HepG2 (cell line): Measurements from ENCODE around the gene MAMLD1. TPM values are rescaled to one million over a fixed set of nuclear protein-coding genes. Genes with fewer than 3 reads are reported as not detected.

Experiments used
- ATAC-seq: fragments of 200-7000 bp; cut with Tn5 transposase; 3 replicates; pipeline ENCODE4 v1.9.1; 2020; ENCODE audit warnings: mild to moderate bottlenecking, moderate library complexity
- BruUV-seq: library from RNA; stranded (reverse); fragments of 400-500 nt; replicated peaks from 2 replicates; lab custom pipeline; 2021; lab: Mats Ljungman, UMichigan
- CTCF ChIA-PET: fragments of 300-600 bp; formaldehyde crosslinking; extraction: SDS; loops from one replicate; lab custom pipeline; 2021; ENCODE audit warnings: low total read pairs, inconsistent platforms, low intra/inter-chr PET ratio; lab: Yijun Ruan, JAX
- POLR2A ChIA-PET: fragments of 350-600 bp; sonication (Branson Sonifier 250); formaldehyde crosslinking; loops from one replicate; lab custom pipeline; 2020; ENCODE audit warnings: antibody characterized with exemption, inconsistent platforms; lab: Yijun Ruan, JAX
- DNase-seq: peaks from one replicate; pipeline ENCODE4 v3.0.0-alpha.2; 2015; ENCODE audit warnings: low spot score
- FAIRE-seq: peaks from 3 replicates; lab custom pipeline; 2011; peaks lifted over from hg19 to GRCh38; lab: Jason Lieb, UNC
- H2AFZ ChIP-seq: one replicate; pipeline ENCODE4 v1.6.1; 2011; ENCODE audit warnings: low read length, inconsistent platforms
- H3K27ac ChIP-seq: fragments of 300-600 bp; 3 replicates; pipeline ENCODE4 v1.8.0; 2011; ENCODE audit warnings: mixed run types, mild to moderate bottlenecking, mixed read lengths, low read length, inconsistent platforms; ENCODE audit not compliant: insufficient read depth; ENCODE audit errors: extremely low read length
- H3K27me3 ChIP-seq, 2 experiments: fragments of 200-600 bp in 1 of 2; 2 replicates in 1 of 2; 3 replicates in 1 of 2; pipeline versions ENCODE4 v1.6.0 to v1.8.0; 2011; ENCODE audit warnings: low read length in 2 of 2, mild to moderate bottlenecking in 2 of 2, moderate library complexity in 2 of 2, inconsistent platforms in 1 of 2; ENCODE audit not compliant: insufficient read depth in 2 of 2, control insufficient read depth in 1 of 2
- H3K36me3 ChIP-seq, 2 experiments: fragments of 200-600 bp in 1 of 2; replicated peaks in 1 of 2; 2 replicates in 1 of 2; 3 replicates in 1 of 2; pipeline versions ENCODE4 v1.5.1 to v1.8.0; 2011; ENCODE audit warnings: low read length in 2 of 2, inconsistent platforms in 1 of 2; ENCODE audit not compliant: insufficient read depth in 2 of 2, control insufficient read depth in 1 of 2
- H3K4me1 ChIP-seq: 2 replicates; pipeline ENCODE4 v1.5.1; 2012; ENCODE audit warnings: low read length, inconsistent platforms; ENCODE audit not compliant: insufficient read depth
- H3K4me2 ChIP-seq: 2 replicates; pipeline ENCODE4 v1.6.0; 2011; ENCODE audit warnings: low read depth, low read length, inconsistent platforms
- H3K4me3 ChIP-seq, 3 experiments: fragments of 200-600 bp in 1 of 3; sonication (generic), shearing (Covaris generic) in 1 of 3; replicated peaks in 1 of 3; 2 replicates each; pipeline ENCODE4 v1.5.1; 2011 to 2016; ENCODE audit warnings: low read length in 3 of 3, inconsistent platforms in 2 of 3, low read depth in 2 of 3, mild to moderate bottlenecking in 2 of 3, control low read depth in 1 of 3, mixed read lengths in 1 of 3; ENCODE audit not compliant: insufficient read depth in 1 of 3
- H3K79me2 ChIP-seq: one replicate; pipeline ENCODE4 v1.6.1; 2011; ENCODE audit warnings: low read length, inconsistent platforms; ENCODE audit not compliant: insufficient read depth
- H3K9ac ChIP-seq: 2 replicates; pipeline ENCODE4 v1.6.0; 2011; ENCODE audit warnings: mild to moderate bottlenecking, low read depth, low read length, inconsistent platforms; ENCODE audit not compliant: insufficient read depth
- H3K9me3 ChIP-seq: 2 replicates; pipeline ENCODE4 v1.5.1; 2012; ENCODE audit warnings: mild to moderate bottlenecking, low read length
- H4K20me1 ChIP-seq: 2 replicates; pipeline ENCODE4 v1.6.0; 2011; ENCODE audit warnings: inconsistent platforms, mild to moderate bottlenecking, low read length, moderate library complexity; ENCODE audit not compliant: insufficient read depth
- ATF7-NPFF ChIP-seq: sonication (generic); formaldehyde crosslinking; IDR thresholded peaks from 2 replicates; pipeline ENCODE4 v1.8.1; 2023; ENCODE audit warnings: mild to moderate bottlenecking, low read depth, missing genetic modification reagents, moderate library complexity
- SMC3 ChIP-seq: IDR thresholded peaks from 2 replicates; pipeline ENCODE4 v1.6.1; 2011; ENCODE audit warnings: low read length, improper control_type of control experiment
- STAG1 ChIP-seq: sonication (generic); formaldehyde crosslinking; IDR thresholded peaks from 2 replicates; pipeline ENCODE4 v1.4.0; 2020; ENCODE audit warnings: missing genetic modification reagents
- THYN1 ChIP-seq: sonication (generic); formaldehyde crosslinking; IDR thresholded peaks from 2 replicates; pipeline ENCODE4 v1.8.1; 2023; ENCODE audit warnings: low read depth, mild to moderate bottlenecking, moderate library complexity, missing genetic modification reagents, borderline replicate concordance
- ZFP62 ChIP-seq: sonication (generic); formaldehyde crosslinking; IDR thresholded peaks from 2 replicates; pipeline ENCODE4 v1.4.0; 2020; ENCODE audit warnings: missing genetic modification reagents
- ZNF235 ChIP-seq: sonication (generic); formaldehyde crosslinking; IDR thresholded peaks from 2 replicates; pipeline ENCODE4 v1.8.1; 2023; ENCODE audit warnings: mild to moderate bottlenecking, missing genetic modification reagents, borderline replicate concordance
- WGBS: methylation state at CpG from one replicate; pipeline ENCODE4 v1.1.6; 2017; ENCODE audit warnings: low lambda C conversion rate; 5-methylcytosine and 5-hydroxymethylcytosine counted together
- in situ Hi-C: cut with HindIII; loops from 2 replicates; pipeline ENCODE4 v1.10.0; 2017; ENCODE audit warnings: low pct_unique_long_range_greater_than_20kb; ENCODE audit not compliant: extremely low pct_ligation_motif_present
- intact Hi-C: fragments of 100-400 bp; cut with micrococcal nuclease; formaldehyde crosslinking; loops from one replicate; pipeline ENCODE4 v1.10.0; 2022; ENCODE audit not compliant: unreplicated experiment
- polyA plus RNA-seq, 8 experiments: library from polyadenylated mRNA; depleted of rRNA in 3 of 8; stranded (reverse) in 7 of 8; unstranded in 1 of 8; fragments of >200 nt; fragmentation: Illumina TruSeq in 4 of 8; extraction: Trizol in 4 of 8; gene quantifications; 2 replicates each; pipeline versions ENCODE4 v1.2.1 to v1.2.3, GENCODE V29; 2011 to 2016; ENCODE audit warnings: low read depth in 4 of 8, missing spikeins in 1 of 8, mixed read lengths in 1 of 8; ENCODE audit not compliant: insufficient read depth in 1 of 8
- total RNA-seq, 5 experiments: library from RNA; depleted of rRNA; stranded (reverse); fragments of >200 nt; fragmentation: Illumina TruSeq; extraction: Trizol; gene quantifications; 2 replicates each; pipeline ENCODE4 v1.2.3, GENCODE V29; 2016; ENCODE audit warnings: low read depth in 1 of 5
- TF ChIP-seq, protein P1 (sequence below): sonication (generic); formaldehyde crosslinking; IDR thresholded peaks from 2 replicates; pipeline ENCODE4 v1.5.0; 2020; ENCODE audit warnings: mild to moderate bottlenecking, missing genetic modification reagents, moderate library complexity
- TF ChIP-seq, protein P2 (sequence below): sonication (generic); formaldehyde crosslinking; IDR thresholded peaks from 2 replicates; pipeline ENCODE4 v1.9.0; 2021; ENCODE audit warnings: mild to moderate bottlenecking, missing genetic modification reagents

Gene MAMLD1
- total and polyA plus RNA-seq, 2 of the 13 experiments (the other 11 are each of a cell fraction or from before 2014, with no cell fraction given) = not detected

DNA sequence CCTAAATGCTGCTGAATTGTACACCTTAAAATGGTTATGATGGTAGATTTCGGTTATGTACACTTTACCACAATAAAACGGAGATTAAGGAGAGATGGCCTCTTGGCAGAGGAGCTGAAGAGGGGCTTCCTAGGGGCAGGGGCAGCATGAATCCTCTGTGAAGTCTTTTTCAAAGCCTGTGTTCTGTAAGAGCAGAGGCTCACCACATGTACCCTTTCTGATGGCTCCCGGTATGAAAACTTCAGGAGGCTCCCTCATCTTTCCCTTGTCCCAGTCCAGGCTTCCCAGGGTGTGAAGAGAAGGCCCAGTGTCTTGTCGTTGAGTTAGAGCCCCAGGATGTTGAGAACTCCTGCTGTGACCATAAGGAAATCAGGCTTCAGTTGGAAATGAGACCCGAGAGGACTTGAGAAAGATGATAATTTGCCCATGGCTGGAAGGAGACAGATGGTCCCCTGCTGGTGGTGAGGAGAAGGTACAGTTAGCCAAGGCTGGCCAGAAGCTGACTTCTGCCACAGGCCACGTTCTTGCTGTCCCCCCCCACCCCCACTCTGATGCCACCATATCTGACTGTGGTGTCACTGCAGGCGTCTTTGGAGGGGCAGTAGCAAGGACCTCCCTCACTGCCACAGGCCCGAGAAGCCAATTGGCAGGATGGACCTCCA is 173.5 kb downstream of the MAMLD1 start:
- in situ Hi-C loops (no loop called here), intact Hi-C loops (no loop called here)
- ATAC-seq (peak; percentile 78), DNase-seq (no peak), FAIRE-seq (peak; percentile 61)
- ChIA-PET CTCF (no interaction called here), POLR2A (no interaction called here)
- no CpG with 5 or more reads among the region's 8 CpGs for WGBS
- H3K27me3 ChIP-seq = no peaks in the 10 kb centered on the region; a peak in 1 of 5 replicates
- H3K79me2 ChIP-seq = no peaks in the 10 kb centered on the region
- BruUV-seq = no TSS peak
- H3K9me3 ChIP-seq = no peaks in the 10 kb centered on the region
- no peaks in the 10 kb centered on the region for H3K36me3 ChIP-seq
- no peak for TF ChIP-seq ATF7-NPFF (CRISPR knock-in tag)
- TF ChIP-seq SMC3 = 0 out of 2 replicates have a peak, but pooled peaks have one; percentile 2
- TF ChIP-seq, protein P1, sequence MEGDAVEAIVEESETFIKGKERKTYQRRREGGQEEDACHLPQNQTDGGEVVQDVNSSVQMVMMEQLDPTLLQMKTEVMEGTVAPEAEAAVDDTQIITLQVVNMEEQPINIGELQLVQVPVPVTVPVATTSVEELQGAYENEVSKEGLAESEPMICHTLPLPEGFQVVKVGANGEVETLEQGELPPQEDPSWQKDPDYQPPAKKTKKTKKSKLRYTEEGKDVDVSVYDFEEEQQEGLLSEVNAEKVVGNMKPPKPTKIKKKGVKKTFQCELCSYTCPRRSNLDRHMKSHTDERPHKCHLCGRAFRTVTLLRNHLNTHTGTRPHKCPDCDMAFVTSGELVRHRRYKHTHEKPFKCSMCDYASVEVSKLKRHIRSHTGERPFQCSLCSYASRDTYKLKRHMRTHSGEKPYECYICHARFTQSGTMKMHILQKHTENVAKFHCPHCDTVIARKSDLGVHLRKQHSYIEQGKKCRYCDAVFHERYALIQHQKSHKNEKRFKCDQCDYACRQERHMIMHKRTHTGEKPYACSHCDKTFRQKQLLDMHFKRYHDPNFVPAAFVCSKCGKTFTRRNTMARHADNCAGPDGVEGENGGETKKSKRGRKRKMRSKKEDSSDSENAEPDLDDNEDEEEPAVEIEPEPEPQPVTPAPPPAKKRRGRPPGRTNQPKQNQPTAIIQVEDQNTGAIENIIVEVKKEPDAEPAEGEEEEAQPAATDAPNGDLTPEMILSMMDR (CRISPR knock-in tag) = peak; percentile 32; the same call in 1 of the 2 replicates
- TF ChIP-seq ZFP62 (CRISPR knock-in tag) = no peak
- peak; percentile 21; the same call in 1 of the 2 replicates for TF ChIP-seq STAG1
- H2AFZ ChIP-seq = no peak overlapping the region
- H4K20me1 ChIP-seq = no peaks in the 10 kb centered on the region
- H3K4me2 ChIP-seq = no peak overlapping the region
- no peak overlapping the region for H3K9ac ChIP-seq
- H3K4me1 ChIP-seq = no peaks in the 10 kb centered on the region
- no peak overlapping the region for H3K27ac ChIP-seq
- H3K4me3 ChIP-seq = no peak overlapping the region

DNA sequence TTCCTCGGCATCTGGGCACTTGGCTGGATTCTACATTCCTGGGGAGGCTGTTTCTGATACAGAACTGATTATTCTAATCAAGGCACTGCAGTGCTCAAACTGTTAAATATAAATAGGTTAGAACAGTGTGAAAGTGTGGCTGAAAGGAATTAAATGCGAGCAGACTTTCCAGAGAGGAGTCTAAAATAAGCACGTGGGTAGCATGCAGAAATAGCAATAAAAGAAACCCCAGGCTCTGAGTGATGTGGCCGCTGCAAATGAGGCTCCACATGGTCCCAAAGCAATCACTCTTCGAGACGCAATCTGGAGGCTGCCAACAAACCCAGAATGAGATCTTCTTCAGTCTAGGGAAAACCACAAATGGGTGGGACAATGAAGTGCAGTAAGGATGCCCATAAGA is 174.7 kb downstream of the MAMLD1 start:
- Histone ChIP-seq H3K9me3 (no peaks in the 10 kb centered on the region), H4K20me1 (no peaks in the 10 kb centered on the region), H3K4me1 (no peaks in the 10 kb centered on the region), H3K36me3 (no peaks in the 10 kb centered on the region), H3K4me2 (no peak overlapping the region), H3K27me3 (no peaks in the 10 kb centered on the region; a peak in 1 of 5 replicates), H3K27ac (no peak overlapping the region), H2AFZ (no peak overlapping the region), H3K9ac (no peak overlapping the region), H3K4me3 (no peak overlapping the region), H3K79me2 (no peaks in the 10 kb centered on the region)
- ChIA-PET POLR2A (no interaction called here), CTCF (no interaction called here)
- ATAC-seq = no peak
- 0% methylated on average over 3 of the region's 6 CpGs for WGBS
- DNase-seq = no peak
- in situ Hi-C loops (no loop called here), intact Hi-C loops (no loop called here)
- no TSS peak for BruUV-seq
- no peak for FAIRE-seq
- TF ChIP-seq THYN1 (CRISPR knock-in tag) = no peak
- TF ChIP-seq, protein P2, sequence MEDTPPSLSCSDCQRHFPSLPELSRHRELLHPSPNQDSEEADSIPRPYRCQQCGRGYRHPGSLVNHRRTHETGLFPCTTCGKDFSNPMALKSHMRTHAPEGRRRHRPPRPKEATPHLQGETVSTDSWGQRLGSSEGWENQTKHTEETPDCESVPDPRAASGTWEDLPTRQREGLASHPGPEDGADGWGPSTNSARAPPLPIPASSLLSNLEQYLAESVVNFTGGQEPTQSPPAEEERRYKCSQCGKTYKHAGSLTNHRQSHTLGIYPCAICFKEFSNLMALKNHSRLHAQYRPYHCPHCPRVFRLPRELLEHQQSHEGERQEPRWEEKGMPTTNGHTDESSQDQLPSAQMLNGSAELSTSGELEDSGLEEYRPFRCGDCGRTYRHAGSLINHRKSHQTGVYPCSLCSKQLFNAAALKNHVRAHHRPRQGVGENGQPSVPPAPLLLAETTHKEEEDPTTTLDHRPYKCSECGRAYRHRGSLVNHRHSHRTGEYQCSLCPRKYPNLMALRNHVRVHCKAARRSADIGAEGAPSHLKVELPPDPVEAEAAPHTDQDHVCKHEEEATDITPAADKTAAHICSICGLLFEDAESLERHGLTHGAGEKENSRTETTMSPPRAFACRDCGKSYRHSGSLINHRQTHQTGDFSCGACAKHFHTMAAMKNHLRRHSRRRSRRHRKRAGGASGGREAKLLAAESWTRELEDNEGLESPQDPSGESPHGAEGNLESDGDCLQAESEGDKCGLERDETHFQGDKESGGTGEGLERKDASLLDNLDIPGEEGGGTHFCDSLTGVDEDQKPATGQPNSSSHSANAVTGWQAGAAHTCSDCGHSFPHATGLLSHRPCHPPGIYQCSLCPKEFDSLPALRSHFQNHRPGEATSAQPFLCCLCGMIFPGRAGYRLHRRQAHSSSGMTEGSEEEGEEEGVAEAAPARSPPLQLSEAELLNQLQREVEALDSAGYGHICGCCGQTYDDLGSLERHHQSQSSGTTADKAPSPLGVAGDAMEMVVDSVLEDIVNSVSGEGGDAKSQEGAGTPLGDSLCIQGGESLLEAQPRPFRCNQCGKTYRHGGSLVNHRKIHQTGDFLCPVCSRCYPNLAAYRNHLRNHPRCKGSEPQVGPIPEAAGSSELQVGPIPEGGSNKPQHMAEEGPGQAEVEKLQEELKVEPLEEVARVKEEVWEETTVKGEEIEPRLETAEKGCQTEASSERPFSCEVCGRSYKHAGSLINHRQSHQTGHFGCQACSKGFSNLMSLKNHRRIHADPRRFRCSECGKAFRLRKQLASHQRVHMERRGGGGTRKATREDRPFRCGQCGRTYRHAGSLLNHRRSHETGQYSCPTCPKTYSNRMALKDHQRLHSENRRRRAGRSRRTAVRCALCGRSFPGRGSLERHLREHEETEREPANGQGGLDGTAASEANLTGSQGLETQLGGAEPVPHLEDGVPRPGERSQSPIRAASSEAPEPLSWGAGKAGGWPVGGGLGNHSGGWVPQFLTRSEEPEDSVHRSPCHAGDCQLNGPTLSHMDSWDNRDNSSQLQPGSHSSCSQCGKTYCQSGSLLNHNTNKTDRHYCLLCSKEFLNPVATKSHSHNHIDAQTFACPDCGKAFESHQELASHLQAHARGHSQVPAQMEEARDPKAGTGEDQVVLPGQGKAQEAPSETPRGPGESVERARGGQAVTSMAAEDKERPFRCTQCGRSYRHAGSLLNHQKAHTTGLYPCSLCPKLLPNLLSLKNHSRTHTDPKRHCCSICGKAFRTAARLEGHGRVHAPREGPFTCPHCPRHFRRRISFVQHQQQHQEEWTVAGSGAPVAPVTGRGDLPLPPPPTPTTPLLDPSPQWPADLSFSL = no peak
- TF ChIP-seq ZNF235 (CRISPR knock-in tag) = no peak
